HG03460 (cell line): ENCODE measurements around the gene PCDHAC2.

Experiments used
- ATAC-seq: cut with Tn5 transposase; IDR thresholded peaks from one replicate; pipeline ENCODE4 v1.9.1; 2021; ENCODE audit not compliant: unreplicated experiment

The PCDHAC2 gene, protein sequence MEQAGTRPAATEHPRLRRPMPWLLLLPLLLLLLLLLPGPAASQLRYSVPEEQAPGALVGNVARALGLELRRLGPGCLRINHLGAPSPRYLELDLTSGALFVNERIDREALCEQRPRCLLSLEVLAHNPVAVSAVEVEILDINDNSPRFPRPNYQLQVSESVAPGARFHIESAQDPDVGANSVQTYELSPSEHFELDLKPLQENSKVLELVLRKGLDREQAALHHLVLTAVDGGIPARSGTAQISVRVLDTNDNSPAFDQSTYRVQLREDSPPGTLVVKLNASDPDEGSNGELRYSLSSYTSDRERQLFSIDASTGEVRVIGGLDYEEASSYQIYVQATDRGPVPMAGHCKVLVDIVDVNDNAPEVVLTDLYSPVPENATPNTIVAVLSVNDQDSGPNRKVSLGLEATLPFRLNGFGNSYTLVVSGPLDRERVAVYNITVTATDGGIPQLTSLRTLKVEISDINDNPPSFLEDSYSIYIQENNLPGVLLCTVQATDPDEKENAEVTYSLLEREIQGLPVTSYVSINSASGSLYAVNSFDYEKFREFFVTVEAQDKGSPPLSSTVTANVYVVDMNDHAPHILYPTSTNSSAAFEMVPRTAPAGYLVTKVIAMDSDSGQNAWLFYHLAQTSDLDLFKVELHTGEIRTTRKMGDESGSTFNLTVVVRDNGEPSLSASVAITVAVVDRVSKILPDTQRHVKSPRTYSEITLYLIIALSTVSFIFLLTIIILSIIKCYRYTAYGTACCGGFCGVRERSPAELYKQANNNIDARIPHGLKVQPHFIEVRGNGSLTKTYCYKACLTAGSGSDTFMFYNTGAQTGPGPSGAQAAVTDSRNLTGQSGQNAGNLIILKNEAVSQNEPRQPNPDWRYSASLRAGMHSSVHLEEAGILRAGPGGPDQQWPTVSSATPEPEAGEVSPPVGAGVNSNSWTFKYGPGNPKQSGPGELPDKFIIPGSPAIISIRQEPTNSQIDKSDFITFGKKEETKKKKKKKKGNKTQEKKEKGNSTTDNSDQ

DNA sequence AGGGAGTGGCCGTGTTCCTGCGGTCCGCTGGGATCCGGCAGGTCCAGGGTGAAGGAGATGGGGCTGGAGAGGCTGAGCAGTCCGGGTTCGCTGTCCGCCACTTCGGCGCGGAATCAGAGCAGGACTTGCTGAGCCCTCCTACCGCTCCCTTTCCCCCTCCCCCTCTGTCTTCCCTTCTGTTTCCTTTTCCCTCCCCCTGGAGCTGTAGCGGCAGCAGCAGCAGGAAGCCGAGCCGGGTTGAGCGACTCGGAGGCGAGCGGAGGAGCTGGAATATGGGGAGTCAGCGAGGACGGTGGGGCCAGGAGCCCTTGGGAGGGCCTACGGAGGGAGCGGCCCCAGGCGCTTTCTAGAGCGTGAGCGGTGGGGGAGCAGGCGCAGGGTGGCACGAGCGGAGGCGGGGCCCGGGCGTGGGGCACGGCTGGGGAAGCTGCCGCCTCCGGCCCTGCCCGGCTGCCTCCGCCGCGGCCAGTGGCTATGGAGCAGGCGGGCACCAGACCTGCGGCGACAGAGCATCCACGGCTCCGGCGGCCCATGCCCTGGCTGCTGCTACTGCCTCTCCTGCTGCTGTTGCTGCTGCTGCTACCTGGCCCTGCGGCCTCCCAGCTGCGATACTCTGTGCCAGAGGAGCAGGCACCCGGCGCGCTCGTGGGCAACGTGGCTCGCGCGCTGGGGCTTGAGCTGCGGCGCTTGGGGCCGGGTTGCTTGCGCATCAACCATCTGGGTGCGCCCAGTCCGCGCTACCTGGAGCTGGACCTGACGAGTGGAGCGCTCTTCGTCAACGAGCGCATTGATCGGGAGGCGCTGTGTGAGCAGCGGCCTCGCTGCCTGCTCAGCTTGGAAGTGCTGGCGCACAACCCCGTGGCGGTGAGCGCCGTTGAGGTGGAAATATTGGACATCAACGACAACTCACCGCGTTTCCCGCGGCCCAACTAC lies at the start of gene PCDHAC2:
Gene PCDHAC2, plus strand, starts transcription at position 184 of the 933 bp plus-strand sequence. Its CDS starts 291 bp downstream, at position 475.
- no peak for ATAC-seq

DNA sequence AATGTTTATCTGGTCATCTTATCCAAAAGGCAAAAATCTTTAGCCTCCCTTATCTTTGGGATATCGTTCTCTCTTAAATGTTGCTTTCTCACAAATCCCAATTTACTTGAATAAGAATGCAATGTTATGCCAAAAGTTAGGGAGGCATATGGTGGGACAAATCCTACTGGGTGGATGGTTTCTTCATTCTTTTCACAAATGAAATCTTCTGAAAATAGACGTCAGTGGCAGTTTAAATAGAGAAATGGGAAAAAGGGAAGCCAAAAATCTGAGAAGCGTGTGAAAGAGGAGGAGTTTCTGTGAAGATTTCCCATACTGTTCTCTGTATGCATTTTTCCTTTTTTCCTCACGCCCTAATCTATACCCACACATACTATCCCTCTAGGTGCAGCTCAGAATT lies 42.7 kb upstream of the PCDHAC2 start:
- ATAC-seq = no peak

DNA sequence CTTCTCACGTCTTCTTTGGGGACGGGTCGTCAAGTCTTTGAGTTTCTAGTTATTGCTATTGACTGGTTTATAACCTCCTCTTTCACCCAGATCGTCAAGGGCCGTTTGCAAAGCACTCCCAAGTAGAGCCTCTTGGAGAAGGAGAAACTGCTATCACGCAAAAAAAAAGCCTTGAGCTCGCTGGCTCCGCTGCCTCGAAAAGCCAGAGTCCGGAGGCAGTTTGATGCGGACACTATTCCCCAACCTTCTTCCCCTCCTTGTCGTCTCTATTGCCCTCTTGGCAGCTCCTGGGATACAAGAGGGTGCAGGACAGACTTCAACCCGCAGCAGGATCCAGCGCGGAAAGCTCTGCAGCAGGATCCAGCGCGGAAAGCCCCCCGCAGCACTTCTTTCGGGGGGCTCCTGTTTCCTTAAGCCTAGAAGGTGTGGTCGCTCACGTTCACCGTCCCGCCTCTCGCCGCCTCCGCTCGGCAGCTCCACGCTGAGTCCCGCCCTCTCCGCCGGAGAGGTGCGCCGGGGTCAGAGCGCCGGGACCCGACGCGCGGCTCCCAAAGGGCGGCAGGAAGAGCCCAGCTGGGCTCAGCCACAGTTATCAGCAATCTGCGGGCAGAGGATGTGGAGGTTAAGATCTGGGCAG lies 40.4 kb upstream of the PCDHAC2 start, which contains the start of gene PCDHAC1:
Gene PCDHAC1, plus strand, starts transcription at position 494 of the 637 bp plus-strand sequence. CDS start 594 bp downstream, outside the sequence.
- ATAC-seq = no peak

DNA sequence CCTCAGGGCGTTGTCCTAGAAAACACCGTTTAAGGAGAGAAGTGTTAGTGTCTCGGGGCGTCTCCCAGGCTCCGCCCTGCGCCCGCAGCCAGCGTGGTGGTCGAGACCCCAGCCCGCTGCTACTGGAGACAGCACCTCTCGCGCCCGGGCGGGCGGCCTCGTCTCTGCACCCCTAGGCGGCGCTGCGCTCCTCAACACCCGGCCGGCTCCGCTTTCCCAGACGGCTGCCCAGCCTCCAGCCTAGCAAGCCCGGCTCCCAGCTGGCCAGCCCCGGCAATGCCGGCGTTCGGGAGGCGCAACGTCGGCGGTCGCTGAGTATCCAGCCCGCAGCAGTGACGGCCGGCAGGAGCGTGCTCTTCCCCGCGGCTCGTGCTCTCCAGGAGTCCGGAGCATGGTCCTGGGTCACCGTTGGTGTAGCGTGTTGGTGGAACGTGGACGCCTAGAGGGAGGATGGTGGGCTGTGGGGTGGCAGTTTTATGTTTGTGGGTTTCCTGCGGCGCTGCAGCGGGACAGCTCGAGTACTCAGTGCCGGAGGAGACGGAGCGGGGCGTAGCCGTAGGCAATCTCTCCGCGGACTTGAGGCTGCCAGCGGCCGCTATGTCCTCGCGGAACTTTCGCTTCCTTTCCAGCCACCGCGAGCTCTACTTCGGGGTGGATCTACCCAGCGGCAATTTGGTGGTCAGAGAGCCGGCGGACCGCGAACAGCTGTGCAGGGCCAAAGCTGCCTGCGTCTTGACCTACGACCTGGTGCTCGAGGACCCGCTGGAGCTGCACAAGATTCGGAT lies 39.6 kb upstream of the PCDHAC2 start:
- no peak for ATAC-seq

DNA sequence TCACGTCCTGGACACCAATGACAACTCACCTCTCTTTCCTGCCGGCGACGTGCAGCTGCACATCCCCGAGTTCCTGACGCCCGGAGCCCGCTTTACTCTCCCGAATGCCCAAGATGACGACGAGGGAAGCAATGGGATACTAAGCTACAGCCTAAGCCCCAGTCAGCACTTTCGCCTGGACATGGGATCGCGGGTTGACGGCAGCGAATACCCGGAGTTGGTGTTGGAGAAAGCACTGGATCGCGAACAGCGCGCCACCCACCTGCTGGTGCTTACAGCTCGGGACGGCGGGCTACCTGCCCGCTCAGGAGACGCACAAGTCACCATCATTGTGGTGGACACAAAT lies 39.1 kb upstream of the PCDHAC2 start:
- no peak for ATAC-seq

DNA sequence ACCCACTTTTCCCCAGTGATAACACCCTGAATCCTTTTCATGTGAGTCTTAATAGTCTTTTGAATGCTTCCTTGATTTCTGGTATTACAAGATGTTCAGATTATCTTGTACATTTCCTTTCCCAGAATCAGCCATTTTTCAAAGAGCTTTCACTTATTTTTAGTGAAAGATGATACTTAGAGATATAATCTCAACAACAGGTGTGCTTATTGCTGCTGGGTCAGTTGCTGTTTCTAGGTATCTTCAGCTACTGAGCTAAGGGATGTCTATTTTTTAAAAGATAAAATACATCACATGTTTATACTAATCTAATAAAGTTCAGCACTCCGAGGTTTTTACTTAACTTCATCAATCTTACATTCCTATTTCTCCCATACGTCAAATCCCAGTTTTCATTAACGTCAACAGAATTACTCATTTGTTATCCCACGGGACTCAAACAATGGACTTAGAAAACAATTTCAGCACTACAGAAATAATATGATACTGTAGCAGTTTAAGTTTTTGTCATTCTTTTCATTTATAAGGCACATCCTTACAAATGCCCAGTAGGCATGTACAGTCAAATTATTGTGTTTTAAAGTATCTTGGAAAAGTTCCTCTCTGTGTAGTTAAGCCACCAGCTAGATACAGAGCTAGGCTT lies 31.2 kb upstream of the PCDHAC2 start:
- ATAC-seq = no peak

DNA sequence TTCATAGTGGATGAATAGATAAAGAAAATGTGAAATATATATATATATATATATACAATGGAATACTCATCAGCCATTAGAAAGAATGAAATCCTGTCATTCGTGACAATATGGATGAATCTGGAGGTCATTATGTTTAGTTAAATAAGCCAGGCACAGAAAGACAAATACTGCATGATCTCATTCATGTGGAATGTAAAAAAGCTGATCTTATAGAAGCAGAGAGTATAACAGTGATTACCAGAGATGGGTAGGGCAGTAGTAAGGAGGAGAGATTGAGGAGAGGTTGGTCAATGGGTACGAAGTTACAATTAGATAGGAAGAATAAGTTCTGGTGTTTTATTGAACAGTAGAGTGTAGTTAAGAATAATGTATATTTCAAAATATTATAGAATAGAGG lies 19.7 kb upstream of the PCDHAC2 start:
- no peak for ATAC-seq

DNA sequence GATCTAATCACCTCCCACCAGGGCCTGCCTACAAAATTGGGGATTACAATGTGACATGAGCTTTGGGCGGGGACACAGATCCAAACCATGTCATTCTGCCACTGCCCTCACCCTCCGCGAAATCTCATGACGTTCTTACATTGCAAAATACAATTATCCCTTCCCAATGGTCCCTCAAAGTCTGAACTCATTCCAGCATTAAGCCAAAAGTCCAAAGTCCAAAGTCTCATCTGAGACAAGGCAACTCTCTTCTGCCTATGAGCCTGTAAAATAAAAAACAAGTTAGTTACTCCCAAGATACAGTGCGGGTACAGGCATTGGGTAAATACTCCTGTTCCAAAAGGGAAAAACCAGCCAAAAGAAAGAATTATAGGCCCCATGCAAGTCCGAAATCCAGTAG lies 14.6 kb upstream of the PCDHAC2 start:
- no peak for ATAC-seq

DNA sequence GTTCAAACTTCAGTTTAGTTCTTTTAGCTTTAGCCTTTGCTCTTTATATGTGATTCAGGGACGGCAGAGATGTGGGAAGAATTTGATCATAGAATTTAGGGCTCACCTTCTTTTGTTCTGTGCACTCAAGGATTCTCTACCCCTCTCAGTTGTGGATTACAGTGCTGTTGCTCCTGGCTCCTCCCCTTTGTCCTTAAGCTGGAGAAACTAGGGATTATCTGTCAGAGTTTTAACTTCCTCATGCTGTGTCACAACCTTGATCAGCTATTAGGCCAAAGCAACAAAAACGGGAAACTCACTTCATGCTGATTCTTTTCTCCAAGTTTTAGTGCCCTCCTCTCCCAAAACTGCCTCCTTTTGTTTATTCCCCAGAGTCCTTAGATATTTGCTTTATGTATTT lies 13.0 kb upstream of the PCDHAC2 start:
- no peak for ATAC-seq

DNA sequence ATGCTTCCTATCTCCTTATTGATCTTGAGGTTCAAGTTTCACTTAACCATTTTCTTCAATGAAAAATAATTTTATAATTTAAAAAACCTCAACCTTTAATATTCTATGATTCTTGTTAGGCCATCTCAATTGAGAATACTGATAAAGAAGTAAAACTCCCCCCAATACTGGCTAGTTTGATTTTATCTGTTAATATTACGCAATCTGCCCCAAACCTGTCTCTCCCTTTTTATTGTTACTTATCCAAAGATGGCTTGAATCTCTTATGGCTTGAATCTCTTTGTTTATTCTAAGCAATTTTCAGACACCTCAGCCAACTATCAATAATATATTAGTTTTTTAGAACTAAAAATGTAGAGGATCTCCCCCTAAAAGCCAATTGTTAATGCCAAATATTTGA lies 4.1 kb upstream of the PCDHAC2 start:
- no peak for ATAC-seq

DNA sequence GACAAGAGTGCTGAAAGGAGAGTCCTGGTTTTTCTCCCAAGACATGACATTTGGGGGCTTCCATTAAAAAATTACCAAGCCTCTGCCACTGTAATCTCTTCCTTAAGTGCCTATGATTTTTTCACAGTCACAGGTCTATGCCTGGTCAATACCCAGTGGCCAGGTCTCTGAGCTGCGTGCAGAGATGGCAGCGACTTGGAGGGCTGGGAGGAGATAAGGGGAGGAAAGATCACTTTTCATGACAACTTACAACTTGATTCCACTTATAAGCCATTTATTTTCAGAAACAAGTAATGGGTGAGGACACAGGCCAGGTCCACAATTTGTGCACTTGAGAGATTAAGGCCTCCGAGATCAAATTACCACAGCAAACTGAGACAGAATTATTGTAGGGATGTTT lies 1.9 kb upstream of the PCDHAC2 start:
- no peak for ATAC-seq

DNA sequence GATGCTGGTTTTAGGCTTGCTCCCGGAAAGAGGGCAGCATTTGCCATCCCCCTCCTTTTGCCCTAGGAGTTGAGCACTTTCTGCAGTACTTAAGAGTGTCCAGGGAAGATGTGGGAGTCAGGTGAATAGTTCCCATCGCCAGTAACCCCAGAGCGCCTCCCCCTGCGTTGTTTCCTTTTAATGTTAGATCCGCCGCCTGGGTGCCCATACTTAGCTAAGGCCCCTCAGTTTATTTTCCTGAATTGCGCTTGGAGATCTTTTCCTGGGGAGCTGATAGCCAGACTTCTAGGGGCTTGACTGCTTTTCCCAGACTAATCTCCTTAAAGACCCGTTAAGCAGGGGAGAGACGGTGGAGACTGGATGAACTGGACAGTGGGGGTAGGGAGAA lies 377 bp upstream of the PCDHAC2 start:
- no peak for ATAC-seq

DNA sequence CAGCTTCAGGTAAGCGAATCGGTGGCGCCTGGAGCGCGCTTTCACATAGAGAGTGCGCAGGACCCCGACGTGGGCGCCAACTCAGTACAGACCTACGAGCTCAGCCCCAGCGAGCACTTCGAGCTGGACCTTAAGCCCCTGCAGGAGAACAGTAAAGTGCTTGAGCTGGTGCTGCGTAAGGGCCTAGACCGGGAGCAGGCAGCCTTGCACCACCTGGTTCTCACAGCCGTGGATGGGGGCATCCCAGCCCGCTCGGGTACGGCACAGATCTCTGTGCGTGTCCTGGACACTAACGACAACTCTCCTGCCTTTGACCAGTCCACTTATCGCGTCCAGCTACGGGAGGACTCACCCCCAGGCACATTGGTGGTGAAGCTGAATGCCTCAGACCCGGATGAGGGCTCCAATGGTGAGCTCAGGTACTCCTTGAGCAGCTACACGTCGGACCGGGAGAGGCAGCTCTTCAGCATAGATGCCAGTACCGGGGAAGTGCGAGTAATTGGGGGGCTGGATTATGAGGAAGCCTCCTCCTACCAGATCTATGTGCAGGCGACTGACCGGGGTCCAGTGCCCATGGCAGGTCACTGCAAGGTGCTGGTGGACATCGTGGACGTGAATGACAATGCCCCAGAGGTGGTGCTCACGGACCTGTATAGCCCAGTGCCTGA lies 1.1 kb downstream of the PCDHAC2 start:
- no peak for ATAC-seq

DNA sequence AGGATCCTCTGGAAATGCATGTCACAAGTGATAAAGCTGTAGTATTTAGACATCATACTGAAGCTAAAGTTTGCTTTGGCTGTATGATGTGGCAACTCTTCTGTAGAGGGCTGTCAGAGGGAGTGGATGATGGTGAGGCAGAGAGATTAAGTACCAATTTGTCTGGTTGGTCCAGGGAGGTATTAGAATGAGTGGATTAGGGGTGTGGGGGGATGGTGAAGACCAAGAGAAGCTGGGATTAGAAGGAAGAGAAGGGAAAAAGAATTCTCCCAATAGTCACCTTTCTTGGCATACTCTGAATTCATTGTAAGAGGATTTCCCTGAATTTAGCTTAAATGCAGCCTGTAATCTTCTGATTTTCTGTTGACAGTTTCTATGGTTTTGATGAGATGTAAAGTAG lies 3.6 kb downstream of the PCDHAC2 start:
- no peak for ATAC-seq

DNA sequence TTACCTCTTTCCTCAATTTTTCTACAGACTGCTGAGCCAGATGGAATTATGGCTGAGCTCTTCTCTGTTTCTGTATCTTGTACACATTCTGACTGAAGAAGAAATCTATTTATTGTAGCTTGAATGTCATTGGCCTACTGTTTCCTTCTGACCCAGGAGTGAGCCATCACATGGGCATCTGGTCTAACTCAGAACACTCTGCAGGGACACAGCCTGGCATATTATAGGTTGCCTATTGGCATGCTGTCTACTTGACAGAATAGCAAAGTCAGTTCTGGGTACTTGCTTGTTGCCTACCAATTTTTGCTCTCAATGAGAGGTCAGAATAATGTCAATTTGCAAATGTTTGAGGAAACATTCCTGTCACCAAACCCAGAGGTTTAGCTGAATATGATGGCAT lies 7.3 kb downstream of the PCDHAC2 start:
- ATAC-seq = no peak

DNA sequence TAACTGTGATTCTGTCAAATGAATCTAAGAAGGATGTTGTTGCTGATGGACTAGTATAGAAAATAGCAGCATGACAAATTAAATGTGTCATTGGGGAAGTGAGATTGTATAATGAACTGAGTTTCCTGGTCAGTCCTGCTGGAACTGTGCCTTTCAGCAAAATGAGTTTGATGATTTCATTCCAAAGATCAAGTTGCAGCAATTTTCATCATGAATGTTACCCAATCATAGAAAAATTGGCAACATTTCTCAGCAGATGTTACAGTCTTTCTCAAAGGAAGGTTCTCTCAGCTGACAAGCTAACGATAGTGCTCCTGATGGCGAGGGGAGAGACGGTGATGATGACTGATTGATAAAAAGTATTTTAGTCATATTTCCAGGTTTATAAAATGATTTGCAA lies 10.7 kb downstream of the PCDHAC2 start:
- ATAC-seq = no peak

DNA sequence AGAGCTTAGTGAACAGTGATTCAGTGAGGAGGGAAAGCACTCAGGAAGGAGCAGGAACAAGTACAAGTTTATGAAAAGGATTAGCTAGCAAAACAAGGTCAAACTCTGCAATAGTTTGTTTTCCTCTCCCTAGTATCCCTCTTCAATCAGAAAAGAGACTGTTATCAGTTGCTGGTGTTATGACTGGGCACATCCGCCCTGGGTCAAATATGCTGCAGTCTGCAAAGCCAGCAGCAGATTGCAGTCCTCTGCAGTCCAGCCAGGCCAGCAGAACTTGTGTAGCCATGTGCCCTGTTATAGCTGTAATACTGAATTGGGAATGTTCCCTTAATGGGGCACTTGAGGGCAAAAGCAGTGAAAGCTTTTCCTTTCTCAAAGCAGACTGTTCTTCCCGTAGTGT lies 12.0 kb downstream of the PCDHAC2 start:
- ATAC-seq = no peak

DNA sequence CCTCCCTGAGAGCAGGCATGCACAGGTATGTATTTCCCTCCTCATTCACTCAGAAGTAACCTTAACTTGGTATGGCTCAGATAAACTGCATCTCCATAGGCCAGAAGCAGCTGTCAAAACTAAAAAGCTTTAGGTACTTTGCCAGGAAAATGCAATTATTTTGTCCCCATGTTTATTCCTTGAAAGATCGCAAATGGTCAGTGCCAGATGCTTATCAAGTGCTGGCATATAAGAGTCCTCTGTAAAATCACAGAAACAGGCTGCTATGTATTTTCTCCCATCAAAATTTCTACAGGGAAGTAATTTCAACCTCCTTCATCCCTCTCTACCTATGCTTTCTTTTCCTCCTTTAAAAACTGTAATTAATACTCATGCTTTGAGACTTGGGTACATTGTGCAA lies 12.7 kb downstream of the PCDHAC2 start:
- ATAC-seq = no peak
